GM18868 (cell line): ENCODE results near the gene ATP11B.

Source experiments
- ATAC-seq: cut with Tn5 transposase; IDR thresholded peaks from one replicate; pipeline ENCODE4 v1.9.1; 2021; ENCODE audit warnings: mild to moderate bottlenecking, moderate library complexity; ENCODE audit not compliant: unreplicated experiment

ATP11B gene

DNA sequence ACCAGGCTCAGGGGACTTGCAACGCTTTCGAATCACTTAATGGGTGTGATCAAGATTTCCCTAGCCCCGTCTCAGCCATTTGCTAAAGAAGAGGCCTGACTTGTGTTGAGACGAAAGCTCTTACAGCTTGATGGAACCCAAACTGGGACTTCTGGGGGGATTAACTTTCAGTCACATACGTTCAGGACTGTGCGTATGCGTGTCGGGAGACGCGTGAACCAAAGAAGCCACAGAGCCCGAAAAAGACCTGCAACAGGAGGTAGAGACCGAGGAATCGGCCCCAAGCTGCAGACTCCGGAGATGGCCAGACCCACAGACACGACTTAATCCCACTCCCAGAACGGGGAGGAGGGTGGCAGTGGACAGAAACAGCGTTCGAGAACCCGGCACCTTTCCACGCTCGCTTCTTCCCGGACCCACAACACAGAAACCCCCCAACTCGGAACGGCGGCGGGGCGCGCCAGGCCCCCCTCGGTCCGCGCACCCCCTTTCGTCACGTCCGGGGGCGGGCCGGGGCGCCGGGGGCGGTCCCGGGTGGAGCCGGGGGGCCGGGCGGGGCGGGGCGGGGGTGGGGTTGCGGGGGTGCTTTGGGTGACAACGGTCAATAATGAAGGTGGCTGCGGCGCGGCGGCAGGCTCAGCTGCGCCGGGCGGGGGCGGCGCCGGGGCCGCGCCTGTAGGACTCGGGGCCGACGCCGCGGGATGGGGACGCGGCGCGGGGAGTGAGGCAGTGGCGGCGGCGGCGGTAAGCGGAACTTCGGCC, at the start of gene ATP11B:
Gene ATP11B, plus strand, starts transcription at position 604 of the 762 bp plus-strand sequence. CDS start 256 bp downstream, outside the sequence.
- ATAC-seq = peak; percentile 72

DNA sequence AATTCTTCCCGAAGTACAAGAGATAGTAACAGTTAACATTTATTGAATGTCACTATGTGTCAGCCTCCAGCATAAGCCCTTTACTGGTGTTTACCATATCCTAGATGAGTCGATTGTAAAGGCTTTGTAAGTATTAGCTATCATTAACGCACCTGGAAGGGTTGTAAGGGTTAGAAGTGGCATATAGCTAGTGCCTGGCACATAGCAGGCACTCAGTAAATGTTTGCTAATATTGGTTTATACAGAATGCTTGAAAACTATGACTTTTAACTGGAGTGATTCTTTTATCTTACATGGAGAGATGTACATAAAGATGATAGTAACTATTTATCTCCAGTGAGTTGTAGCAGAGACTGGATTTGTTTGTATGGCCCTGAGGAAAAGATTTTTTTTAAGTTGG, 46.3 kb upstream of the ATP11B start:
- ATAC-seq = no peak

DNA sequence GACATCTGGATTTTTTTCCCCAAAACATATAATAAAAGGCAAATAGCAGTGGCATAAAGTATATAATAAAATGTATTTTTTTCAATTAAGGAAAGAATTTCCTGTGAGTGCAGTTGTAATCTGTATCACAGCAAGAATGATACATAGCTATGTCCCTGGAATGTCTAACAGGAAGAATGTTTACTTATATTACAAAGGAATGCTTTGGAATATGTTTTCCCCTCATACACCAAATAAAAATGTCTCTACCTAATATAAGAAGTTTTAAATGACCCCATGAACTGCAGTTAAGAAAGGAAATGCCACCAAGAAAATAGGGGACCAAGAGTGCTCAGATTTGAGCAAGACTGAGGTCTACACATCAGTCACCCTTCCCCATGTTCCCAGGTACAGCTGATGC, 38.0 kb upstream of the ATP11B start:
- ATAC-seq = no peak

DNA sequence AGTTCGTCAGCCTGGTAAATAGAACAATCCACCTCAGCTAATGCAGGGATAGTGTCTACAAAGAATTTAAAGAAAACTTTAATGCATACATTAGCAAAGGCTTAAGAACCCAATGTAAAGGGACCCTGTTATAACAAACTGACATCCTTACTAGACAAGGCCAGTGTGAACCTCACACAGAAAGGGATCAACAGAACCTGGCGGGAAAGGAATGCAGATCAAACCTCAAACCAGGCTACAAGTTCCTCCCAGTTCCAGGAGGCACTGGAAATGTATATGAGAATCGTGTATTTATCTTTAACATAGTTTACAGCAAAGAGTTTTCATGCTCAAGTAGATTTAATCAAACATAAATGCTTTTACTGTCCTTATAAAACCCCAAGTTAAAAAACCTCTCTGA, 37.6 kb upstream of the ATP11B start:
- ATAC-seq = no peak

DNA sequence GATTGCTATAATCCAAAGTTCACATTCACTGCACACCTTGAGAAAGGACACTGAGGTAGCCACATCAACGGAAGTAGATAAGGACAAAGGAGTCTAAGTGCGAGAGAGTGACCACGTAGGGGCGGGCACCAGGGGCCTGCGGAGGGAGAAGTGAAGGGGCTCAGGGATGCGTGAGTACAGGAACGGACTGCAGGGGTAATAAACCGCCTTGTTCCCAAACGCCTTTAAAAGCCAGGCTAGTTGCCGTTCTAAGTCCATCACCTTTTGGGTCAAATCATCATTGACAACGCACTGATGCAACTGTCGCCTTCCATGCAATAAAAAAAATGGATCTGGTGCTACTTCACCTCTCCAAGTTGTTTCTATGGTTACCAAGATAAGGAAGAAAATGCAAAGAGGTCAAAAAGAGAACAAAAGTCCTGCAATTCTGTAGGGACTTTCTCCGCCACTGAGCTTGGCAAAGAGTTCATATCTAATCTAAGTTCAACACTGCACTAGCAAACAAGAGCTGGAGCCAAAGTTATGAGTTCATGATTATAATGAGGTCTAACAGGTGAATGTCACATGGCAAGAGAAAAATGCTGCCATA, 32.6 kb upstream of the ATP11B start:
- ATAC-seq = no peak

DNA sequence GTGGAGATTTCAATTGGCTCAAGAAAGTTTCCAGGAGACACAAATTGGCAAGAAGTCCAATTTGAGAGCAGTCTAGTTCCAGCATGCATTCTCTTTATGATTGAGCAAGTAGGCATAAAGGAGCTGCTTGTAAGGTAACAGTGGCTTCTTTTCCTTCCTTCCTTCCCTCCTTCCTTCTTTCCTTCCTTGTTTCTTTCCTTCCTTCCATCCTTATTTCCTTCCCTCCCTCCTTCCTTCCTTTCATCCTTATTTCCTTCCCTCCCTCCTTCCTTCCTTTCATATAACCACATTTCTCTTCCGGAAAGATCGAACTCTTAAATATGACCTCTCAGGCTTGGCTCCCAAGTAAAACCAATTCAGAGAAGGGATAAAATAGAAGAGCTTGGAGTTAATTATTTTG, 29.4 kb upstream of the ATP11B start:
- no peak for ATAC-seq

DNA sequence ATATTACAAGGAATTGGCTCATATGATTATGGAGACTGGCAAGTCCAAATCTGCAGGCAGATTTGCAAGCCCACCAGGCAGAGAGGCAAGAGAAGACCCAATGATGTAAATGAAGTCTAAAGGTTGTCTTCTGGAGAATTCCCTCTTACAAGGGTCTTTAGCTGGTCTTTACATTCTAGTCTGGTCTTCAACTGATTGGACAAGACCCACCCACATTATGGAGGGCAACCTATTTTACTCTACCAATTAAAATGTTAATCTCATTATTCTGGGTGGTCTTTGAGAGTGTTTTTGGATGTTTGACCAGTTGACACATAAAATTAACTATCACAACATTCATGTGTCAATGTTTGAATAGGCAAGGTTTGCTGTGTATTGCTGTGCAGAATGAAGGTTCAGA, 28.0 kb upstream of the ATP11B start:
- ATAC-seq = no peak

DNA sequence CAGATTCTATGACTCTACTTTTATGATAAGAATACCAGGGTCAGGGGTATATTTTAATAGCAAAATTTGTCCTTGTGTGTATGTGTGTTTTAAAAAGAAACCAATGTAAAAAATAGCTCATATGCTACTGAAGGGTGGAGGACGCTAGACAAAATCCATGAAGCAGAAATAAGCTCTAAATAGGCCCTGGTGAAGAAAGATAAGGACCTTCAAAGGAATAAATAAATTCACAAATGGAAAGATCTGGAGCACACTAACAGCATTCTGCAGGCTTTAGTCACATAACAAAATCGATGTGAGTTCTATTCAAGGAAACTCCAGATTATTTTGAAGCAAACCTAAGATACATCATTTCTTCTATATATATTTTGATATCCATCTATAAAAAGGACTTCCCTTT, 27.2 kb upstream of the ATP11B start:
- ATAC-seq = no peak

DNA sequence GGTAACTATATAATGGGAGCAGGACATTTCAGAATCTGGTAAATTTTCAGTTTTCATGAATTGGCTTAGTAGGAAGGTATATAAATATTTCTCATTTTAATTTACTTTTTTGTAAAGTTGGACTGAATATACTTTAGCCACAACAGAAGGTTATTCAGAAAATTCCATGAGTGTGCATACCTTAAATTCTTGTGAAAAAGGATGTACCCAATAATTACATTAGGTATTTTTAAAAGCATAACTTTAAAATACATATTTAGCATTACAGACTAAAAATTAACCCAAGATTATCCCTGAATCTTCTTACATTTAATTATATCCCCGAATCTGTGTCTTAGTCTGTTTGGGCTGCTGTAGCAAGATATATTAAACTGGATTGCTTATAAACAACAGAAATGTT, 24.9 kb upstream of the ATP11B start:
- no peak for ATAC-seq

DNA sequence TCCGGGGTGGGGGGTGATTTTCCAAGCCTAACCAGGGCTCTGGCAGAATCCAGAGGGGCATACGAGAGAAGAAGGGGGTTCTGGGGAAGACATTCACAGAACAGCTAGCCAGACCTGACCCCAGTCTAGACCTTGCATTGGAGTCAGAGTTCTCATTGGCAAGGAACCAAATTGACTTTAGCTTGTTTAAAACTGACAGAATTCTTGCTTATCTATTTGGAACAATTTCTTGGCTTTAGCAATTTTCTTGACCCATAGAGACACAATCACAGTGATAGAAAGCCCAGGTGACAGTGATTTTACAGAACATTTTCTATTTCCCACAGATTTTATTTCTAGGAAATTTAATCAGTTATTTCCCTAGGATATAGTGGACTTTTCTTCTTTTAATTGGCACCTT, 23.6 kb upstream of the ATP11B start:
- no peak for ATAC-seq

DNA sequence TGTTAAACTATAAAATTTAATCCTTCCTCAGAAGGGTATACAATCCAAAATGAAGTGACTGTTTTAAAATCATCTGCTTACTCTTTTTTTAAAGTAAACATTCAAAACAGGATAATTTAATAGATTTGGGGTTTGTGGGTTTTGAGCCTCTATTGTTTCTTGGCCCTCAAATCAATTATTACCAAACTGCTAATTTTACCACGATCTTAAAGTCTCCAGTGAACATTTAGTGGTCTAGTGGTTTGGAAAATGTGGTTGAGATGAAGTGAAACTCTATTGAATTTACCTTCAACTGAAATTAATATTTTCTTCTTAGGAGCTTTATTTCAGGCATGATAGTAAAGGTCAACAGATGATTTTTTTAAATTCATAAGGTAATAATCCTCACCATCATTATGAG, 11.2 kb upstream of the ATP11B start:
- ATAC-seq = no peak

DNA sequence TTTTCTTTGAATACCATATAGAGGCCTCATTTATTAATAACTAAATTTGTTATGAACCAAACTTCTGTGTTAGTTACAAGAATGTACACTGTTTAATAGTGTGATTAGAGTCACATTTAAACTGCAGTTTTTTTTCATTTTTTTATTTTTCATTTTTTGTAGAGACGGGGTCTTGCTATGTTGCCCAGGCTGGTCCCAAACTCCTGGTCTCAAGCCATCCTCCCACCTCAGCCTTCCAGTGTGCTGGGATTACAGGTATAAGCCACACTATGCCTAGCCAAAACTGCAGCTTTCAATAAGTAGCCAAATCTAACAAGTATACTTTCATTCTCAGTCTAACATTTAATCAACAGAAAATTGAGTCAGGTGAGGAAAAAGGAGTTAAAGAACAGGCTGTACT, 10.2 kb upstream of the ATP11B start:
- no peak for ATAC-seq

DNA sequence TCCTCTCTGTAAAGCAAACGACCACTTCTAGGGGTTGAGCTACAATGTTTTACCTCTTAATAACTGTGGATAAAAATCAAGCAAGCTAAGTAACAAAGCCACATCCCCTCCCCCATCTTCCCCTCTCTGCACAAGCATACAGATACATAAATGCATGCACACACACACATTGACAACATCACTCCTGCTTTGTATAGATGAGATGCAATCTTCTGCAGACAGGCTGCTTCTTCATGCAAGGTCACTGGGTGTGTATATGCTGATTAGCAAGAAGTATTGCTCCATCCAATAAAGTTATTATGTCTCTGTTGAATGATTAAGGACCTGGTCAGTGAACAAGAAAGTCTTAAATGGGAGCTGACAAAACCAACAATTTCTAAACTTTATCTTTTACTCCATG, 8.8 kb upstream of the ATP11B start:
- ATAC-seq = no peak

DNA sequence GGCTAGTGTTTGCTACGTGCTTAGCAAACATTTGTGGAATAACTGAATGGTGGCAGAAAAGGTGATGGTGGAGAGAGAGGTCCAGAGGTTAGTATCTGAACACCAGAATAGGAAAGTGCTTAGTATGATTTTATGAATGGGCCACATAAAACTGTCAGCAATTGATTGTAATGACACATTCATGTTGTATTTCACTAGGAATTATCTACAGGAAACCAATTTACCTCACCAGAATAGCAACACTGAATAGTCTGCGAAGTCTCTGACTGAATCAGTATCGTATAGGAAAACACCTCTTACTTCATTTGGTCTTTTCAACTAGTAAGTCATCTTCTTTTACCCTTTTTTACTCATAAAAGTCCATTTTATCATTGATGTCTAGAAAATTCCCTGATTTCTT, 8.2 kb upstream of the ATP11B start:
- ATAC-seq = no peak

DNA sequence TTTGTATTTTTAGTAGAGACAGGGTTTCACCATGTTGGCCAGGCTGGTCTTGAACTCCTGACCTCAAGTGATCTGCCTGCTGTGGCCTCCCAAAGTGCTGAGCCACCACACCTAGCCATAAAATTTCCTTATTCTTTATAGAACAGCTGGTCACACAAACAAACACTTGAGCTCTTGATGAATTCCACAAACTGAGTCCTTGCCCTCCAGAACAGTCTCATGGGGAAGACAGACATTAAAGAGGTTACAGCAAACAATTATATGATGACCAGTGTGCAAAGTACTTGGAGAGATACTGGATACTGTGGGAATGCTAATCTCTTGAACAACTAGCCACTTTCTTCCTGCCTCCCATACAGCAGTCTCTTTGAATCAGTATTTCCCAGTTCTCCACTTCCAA, 7.5 kb upstream of the ATP11B start:
- ATAC-seq = no peak

DNA sequence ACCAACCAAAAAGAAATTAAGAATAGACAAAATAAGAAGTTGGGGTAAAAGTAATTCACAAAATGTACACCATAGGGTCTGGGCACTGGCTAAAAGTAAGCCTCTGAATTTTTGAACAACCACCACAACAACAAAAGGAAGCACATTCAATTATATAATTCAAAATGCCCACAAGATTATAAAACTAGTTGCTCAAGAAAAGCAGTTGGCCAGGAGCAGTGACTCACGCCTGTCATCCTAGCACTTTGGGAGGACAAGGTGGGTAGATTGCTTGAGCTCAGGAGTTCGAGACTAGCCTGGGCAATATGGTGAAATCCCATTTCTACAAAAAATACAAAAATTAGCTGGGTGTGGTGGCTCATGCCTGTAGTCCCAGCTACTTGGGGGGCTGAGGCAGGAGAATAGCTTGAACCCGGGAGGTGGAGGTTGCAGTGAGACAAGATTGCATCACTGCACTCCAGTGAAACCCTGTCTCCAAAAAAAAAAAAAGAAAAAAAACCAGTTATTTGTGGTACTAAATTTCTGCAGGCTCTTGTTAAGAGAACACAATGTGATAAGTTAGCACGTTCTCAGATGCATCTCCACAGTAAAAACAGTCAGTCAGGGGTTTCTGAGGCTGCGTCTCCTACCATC, 6.6 kb upstream of the ATP11B start:
- ATAC-seq = no peak

DNA sequence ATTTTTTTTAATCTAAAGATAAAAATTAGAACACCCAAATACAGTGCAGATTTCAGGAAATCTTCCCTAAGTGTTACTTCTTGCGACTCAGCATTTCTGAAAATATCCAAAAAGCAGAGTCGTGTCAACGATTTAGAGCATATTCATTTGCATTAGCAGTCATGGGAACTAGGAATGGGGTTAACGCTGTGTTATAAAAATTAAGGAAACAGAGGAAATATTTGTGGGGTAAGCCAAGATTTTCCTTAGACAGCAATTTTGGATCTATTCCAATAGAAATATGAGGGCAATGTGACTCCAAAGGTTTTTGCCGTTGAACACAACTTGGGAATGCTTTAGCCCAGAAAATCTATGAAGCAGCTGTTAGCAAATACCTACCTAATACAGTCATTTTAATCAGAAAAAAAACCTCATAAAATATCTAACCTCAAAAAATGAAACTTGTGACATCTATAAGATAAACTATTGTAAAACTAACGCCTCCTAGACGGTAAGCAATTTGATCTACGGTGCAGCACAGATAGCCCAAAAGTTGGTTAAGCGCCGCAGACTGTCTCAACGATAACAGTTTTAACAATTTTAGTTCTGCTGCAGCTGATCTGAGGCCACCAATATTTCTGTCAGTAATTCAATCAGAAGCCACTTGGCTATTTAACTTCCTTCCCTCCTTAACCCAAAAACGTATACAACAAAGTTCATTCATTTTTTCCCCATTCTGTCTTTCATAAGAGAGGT, 5.8 kb upstream of the ATP11B start:
- ATAC-seq = no peak

DNA sequence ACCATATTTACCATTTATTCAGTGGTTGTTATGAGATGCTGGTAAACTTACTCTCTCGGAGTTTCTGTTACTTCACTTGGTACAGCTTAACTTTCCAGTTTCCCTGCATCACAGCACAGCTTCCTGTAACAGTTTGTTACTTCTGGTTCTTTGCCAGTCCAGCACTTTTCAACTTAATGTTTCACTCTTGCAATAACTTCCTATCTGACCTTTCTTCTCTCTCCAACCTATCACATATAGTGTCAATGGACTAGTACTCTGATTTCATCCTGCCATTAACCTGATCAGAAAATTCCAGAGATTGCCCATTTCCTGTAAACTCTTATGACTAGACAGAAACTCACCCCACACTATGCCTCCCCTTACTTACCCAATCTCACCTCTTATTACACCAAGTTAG, 3.9 kb upstream of the ATP11B start:
- ATAC-seq = peak; percentile 15

DNA sequence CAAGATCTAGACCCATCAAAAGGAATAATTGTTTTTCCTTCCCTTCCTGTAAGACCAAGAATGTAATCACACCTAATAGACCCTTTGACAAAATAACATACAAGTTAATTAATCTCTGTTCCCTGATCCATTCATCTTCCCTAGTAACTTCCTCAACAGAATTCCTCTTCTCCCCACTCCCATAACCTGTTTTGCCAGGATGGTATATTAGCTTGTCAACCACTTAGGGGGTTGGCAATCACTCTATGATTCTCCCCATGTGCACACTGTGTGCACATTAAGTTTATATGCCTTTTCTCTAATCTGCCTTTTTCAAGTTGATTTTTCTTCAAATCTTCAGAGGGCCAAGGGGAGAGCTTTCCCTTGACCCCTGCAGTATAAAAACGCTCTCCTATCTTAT, 2.7 kb upstream of the ATP11B start:
- ATAC-seq = no peak

DNA sequence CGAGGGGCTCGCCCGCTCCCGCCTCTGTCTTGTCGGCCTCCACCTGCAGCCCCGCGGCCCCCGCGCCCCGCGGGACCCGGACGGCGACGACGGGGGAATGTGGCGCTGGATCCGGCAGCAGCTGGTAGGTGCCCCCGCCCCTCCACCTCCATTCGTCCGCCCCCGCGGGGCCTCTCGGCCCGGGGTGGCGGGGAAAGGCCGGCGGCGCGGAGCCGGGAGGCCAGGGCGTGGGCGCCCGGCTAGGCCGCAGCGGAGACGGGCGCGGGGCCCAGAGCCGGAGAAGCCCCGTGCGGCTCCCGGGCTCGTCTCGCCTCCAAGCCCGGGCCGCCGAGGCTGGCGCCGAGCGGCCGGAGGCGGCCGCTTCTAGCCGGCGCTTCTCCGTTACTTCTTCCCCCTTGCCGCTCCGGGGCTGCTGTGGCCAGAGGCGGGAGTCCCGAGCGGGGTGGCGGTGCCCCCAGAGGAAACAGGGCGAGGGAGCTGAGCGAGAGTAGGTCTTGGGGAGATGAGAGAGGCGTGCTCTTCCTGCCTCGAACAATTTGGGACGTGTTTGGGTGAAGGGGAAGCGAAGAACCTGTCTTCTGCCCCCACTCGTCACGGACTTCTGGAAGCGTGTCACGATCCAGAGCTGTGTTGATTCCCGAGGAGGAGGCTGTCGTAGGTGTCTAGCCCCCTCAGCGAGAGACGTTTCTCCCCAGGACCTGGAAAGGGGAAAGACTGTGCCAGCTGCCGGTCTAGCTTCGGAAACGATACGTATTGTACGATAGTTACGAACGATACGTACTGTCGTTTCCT, 555 bp downstream of the ATP11B start:
- peak; percentile 31 for ATAC-seq
